ENCODE measurements around the gene APBA3.

The APBA3 gene

GRCh38 chr19:3775374-3775711 lies 13.9 kb upstream of the APBA3 start:
- Histone ChIP-seq H3K27me3 (0 out of 2 replicates have a peak, but pooled peaks cover 6% of the 10 kb centered on the region), H3K4me1 (no peaks in the 10 kb centered on the region), H3K9me3 (no peaks in the 10 kb centered on the region), H3K4me3 (ENCODE audit: low read depth, low read length) (no peak overlapping the region), H3K36me3 (no peaks in the 10 kb centered on the region)
- DNase-seq, result no peak
- TF ChIP-seq CTCF (IDR thresholded peaks at IDR 0.05; ENCODE audit: low read depth, low read length), result no peak

GRCh38 chr19:3774621-3775373 lies 13.3 kb upstream of the APBA3 start:
- no peak for DNase-seq
- no peak for TF ChIP-seq CTCF (IDR thresholded peaks at IDR 0.05; ENCODE audit: low read depth, low read length)
- Histone ChIP-seq H3K27me3 (0 out of 2 replicates have a peak, but pooled peaks cover 6% of the 10 kb centered on the region), H3K4me3 (ENCODE audit: low read depth, low read length) (no peak overlapping the region), H3K9me3 (no peaks in the 10 kb centered on the region), H3K4me1 (no peaks in the 10 kb centered on the region), H3K36me3 (no peaks in the 10 kb centered on the region; the same call in 1 of the 2 replicates)

- H3K36me3 ChIP-seq, result no peaks in the 10 kb centered on the region; the same call in 1 of the 2 replicates
- DNase-seq, result no peak
- H3K4me3 ChIP-seq (ENCODE audit: low read depth, low read length), result no peak overlapping the region
- H3K27me3 ChIP-seq, result 0 out of 2 replicates have a peak, but pooled peaks cover 6% of the 10 kb centered on the region
- H3K4me1 ChIP-seq, result no peaks in the 10 kb centered on the region
- TF ChIP-seq CTCF (IDR thresholded peaks at IDR 0.05; ENCODE audit: low read depth, low read length), result no peak
- no peaks in the 10 kb centered on the region for H3K9me3 ChIP-seq
Observed at GRCh38 chr19:3773814-3774515, 12.5 kb upstream of the APBA3 start.

- Histone ChIP-seq H3K4me1 (no peaks in the 10 kb centered on the region), H3K36me3 (peaks cover 13% of the 10 kb centered on the region), H3K27me3 (no peaks in the 10 kb centered on the region), H3K9me3 (no peaks in the 10 kb centered on the region), H3K4me3 (ENCODE audit: low read depth, low read length) (no peak within 1 kb of the TSS)
- no peak for DNase-seq
- no peak for TF ChIP-seq CTCF (IDR thresholded peaks at IDR 0.05; ENCODE audit: low read depth, low read length)
Observed at GRCh38 chr19:3771906-3772455, 10.5 kb upstream of the APBA3 start, which contains the start of gene RAX2. TSS of gene RAX2 (minus strand) at chr19:3772228. CDS start at chr19:3771742, 486 bp downstream.

- no peak for DNase-seq
- TF ChIP-seq CTCF (IDR thresholded peaks at IDR 0.05; ENCODE audit: low read depth, low read length), result no peak
- no peaks in the 10 kb centered on the region for H3K4me1 ChIP-seq
- H3K27me3 ChIP-seq, result no peaks in the 10 kb centered on the region
- H3K4me3 ChIP-seq (ENCODE audit: low read depth, low read length), result no peak overlapping the region
- no peaks in the 10 kb centered on the region for H3K9me3 ChIP-seq
- peaks cover 20% of the 10 kb centered on the region for H3K36me3 ChIP-seq
Observed at GRCh38 chr19:3771000-3771905, 9.8 kb upstream of the APBA3 start.
